Measurements from ENCODE around the gene MTO1.

GRCh38 chr6:73505142-73505541 is 43.6 kb downstream of the MTO1 start:
- TF ChIP-seq CTCF (IDR thresholded peaks at IDR 0.05) (no peak), POLR2A (IDR thresholded peaks at IDR 0.05) (no peak)

Data from lower leg skin (tissue), 3 donors.